Glomerular endothelial cell (primary cell): ENCODE data around the gene LIM2. TPM values are rescaled to one million over a fixed set of nuclear protein-coding genes. Genes with fewer than 3 reads are reported as not detected.

Experiments
- DNase-seq: peaks from one replicate; pipeline ENCODE4 v3.0.0-alpha.2; 2011; ENCODE audit warnings: low read depth, low spot score; ENCODE audit errors: extremely low read depth
- total RNA-seq: library from RNA; depleted of rRNA; stranded (reverse); fragments of >200 nt; gene quantifications from 2 replicates; pipeline ENCODE4 v1.2.3, GENCODE V29; 2015

Gene LIM2
- total RNA-seq, 1 donor from 2014 or later = not detected

GRCh38 chr19:51366389-51367254 lies 21.2 kb downstream of the LIM2 start:
- peak; percentile 85 for DNase-seq

- no peak for DNase-seq
These were observed 21.8 kb downstream of the LIM2 start, which contains the start of gene ETFB for GRCh38 chr19:51365965-51366388. Gene ETFB, minus strand, starts transcription at chr19:51366388. Its CDS starts 62 bp downstream, at chr19:51366326.

- DNase-seq = no peak
These were observed 22.4 kb downstream of the LIM2 start for GRCh38 chr19:51365211-51365964.

GRCh38 chr19:51364200-51365106 lies 23.3 kb downstream of the LIM2 start:
- DNase-seq = no peak

DNA sequence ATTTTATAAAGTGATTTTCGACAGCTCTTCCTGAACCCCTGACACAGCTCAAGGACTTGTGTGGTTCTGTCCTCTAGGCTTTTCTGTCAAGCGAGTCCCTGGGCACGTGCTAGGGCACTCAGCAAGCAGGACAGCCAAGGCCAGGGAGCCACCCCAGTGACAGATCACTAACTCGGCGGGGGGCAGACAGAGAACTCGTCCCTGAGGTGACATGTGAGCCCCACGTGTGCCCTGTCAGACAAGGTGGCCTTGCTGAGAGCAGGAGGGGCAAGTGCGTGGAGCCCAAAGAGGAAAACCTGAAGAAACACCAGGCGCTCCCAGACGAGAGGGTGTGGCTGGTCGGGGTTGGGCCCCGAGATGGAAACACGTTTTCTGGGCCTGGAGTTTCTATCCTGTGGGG lies 26.5 kb downstream of the LIM2 start:
- DNase-seq = no peak

DNA sequence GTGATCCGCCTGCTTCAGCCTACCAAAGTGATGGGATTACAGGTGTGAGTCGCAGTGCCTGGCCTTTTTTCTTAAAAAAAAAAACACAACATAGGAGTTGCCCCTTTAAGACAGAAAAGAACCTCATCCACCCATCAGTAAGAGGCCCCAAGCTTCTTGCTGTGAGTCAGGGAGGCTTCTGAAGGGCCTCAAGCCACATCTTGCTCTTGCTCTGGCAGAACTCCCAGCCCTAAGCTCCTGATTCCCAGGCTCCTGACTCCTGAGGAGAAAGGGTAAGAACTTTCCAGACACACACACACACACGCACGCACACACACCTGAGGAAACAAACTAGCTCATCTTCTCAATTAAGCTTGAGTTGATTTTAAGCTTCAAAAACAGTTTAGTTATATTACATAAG lies 28.5 kb downstream of the LIM2 start:
- DNase-seq = no peak

- DNase-seq = no peak
These were observed 29.8 kb downstream of the LIM2 start for GRCh38 chr19:51357952-51358351.

DNA sequence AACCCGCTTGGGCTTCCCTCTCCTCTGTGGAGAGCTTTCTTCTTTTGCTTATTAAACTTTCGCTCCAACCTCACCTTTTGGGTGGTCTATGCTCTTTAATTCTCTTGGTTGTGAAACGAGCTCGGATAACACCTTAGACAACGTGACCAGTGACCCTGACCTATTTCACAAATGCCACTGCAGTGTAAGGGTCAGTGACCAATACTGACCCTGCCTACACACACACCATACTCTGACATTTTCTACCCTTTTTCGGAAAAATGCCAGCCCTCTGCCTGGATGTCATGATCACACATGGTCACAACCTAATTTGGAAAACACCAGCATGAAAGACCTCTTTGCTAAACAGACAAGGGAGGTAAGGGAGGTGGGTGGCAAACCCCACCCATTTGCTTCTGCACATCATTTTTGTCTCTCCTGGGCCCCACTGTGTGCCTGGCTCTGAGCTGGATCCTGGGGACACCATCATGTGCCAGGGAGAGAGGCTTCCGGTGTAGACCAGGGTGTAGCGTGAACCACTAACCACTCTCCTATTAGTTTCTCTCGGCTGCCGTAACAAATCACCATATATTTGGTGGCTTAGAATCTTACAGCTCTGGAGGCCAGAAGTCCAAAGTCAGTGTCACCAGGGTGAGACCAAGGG lies 31.5 kb downstream of the LIM2 start:
- no peak for DNase-seq

GRCh38 chr19:51354742-51355148 lies 33.0 kb downstream of the LIM2 start:
- DNase-seq = no peak

GRCh38 chr19:51354103-51354741 lies 33.6 kb downstream of the LIM2 start:
- DNase-seq = no peak

GRCh38 chr19:51352783-51353360 lies 34.9 kb downstream of the LIM2 start:
- no peak for DNase-seq

- no peak for DNase-seq
These were observed 36.3 kb downstream of the LIM2 start for GRCh38 chr19:51351266-51351990.

- DNase-seq = no peak
These were observed 40.4 kb downstream of the LIM2 start for GRCh38 chr19:51347209-51347928.

DNA sequence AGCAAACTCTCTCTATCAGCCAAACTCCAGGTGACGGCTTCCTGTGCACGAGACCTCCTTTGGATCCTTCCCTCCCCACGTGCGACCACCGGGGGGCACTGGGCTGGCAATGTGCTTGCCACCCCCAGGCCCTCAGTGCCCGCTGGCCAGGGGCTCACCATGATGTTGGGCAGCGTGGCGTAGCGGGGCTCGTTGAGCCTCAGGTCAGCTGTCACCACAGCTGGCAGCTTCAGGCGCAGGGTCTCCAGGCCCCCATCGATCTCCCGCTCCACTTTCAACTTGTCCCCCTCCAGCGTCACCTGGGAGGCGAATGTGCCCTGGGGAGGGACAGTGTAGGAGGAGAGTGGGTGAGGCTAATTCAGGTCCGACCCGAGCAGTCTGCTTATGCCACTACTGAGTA lies 41.0 kb downstream of the LIM2 start:
- no peak for DNase-seq

DNA sequence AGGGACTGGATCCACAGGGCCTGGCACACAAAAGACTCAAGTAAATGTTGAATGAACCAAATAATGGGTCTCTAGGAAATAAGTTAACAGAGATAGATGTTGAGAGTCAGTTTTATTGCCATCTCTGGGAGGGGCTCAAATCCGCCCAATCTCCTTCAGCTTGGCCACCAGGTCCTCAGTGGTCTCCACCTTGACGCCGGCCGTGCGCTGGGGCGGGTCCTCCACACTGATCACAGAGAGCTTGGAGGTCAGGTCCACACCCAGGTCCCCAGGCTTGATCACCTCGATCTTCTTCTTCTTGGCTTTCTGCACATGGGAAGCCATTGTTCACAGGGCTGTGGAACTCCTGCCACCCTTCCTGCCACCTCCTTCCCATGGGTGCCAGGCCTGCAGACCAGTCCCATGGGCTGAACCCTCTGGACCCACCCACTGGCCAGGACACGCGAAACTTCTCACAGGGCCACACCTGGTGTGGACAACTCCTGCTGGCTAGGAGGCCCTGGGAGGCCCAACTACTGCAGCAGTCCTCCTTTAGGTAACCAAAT lies 42.6 kb downstream of the LIM2 start:
- DNase-seq = no peak

- DNase-seq = no peak
These were observed 44.9 kb downstream of the LIM2 start for GRCh38 chr19:51342631-51343569.
